WI38 (cell line): ENCODE measurements around the gene ZFYVE1.

Source experiments
- H3K4me3 ChIP-seq: 2 replicates; pipeline ENCODE4 v1.5.1; 2011; ENCODE audit warnings: low read depth, mild to moderate bottlenecking, control low read depth, low read length
- CTCF ChIP-seq: IDR thresholded peaks from 2 replicates; pipeline ENCODE4 v1.5.1; 2012; ENCODE audit warnings: low read depth, mild to moderate bottlenecking, control low read depth, low read length

ZFYVE1 gene

DNA sequence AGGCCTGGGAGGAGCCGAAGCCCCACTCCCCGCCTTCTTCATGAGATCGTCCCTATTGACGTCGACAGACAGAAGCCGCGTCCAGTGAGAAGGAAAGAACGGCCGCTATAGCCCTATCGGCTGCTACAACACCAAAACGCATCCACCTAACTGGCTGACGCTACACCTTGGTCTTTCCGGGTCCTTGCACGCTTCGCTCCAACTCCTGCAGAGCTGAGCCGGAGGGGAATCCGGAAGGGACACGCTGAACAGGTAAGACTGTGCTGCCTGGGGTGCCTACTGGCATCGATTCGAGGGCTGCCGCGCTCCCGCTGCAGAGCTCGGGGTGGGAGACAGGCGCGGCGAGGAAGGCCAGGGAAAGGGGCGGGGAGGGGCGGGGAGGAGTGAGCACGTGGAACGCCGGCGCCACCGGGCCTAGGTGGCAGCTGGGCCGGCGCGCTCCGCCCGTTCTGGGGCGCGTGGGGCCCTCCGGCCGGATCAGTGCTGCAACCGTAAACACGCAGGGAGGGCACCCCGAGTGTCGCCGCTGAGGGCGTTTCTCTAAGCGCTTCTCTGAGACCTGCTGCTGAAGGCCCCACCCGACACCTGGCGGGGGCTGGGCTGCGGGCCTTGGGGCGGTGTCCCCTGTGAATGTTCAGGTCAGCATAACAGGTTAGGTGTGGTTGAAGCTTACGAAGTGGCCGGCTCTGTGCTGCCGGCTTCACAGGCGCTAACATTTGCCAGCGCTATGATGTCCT is 100.4 kb downstream of the ZFYVE1 start, which contains the start of gene DCAF4:
DCAF4 (plus strand) TSS at position 173 of the 737 bp plus-strand sequence. CDS start 11,515 bp downstream, outside the sequence.
- no peak for TF ChIP-seq CTCF
- peak within 1 kb of the TSS; percentile 80 for H3K4me3 ChIP-seq

GRCh38 chr14:72925815-72926291 is 101.1 kb downstream of the ZFYVE1 start:
- TF ChIP-seq CTCF, result no peak
- peak overlapping the region; percentile 80 for H3K4me3 ChIP-seq

DNA sequence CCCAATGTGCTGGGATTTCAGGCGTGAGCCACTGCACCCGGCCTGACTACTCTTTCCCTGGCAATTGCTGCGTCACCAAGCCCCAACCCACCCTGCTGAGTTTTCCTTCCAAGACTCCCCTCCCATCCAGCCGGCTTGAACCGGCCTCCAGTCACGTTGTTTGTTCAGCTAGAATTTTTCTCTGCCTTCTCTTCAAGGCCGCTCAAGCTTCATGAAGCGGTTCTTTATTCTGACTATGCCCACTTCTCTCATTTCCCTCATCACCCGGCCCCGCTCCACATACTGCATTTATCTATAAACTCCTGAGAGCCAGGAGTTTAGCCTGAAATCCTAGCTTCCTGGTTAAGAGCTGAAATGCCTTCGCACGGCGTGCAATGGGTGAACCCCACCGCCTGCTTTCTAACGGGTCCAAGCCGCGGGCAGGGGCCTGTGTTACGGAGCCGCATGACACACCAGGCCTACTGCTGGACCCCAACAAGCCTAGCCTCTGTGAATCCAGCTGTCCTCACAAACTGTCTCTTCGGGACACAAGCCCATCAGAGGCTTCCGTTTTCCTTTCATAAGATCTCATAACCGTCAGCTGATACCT is 101.6 kb downstream of the ZFYVE1 start:
- H3K4me3 ChIP-seq, result peak overlapping the region; percentile 80
- no peak for TF ChIP-seq CTCF

DNA sequence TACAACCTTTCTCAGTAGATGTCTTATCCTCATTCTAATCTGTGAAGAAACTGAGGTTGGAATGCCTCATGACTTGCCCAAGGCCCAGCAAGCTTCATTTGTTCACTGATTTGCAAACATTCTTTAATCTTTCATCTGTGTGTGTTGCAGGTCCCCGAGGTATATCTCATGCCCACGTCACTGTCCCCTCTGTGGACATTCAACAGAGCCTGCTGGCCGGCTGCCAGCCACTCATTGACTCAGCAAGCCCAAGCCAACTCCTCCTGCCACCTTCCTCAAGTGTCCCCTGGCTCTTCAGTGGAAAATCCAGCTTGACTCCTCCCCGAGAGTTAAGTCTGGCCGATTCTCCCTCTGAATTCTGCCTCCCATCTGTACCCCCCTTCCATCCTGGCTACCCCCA is 102.6 kb downstream of the ZFYVE1 start:
- H3K4me3 ChIP-seq, result no peak overlapping the region
- TF ChIP-seq CTCF, result no peak

GRCh38 chr14:72921396-72921795 is 105.5 kb downstream of the ZFYVE1 start:
- no peak overlapping the region for H3K4me3 ChIP-seq
- TF ChIP-seq CTCF, result no peak

- TF ChIP-seq CTCF, result no peak
- H3K4me3 ChIP-seq, result no peak overlapping the region
Observed at GRCh38 chr14:72920008-72920407, 106.9 kb downstream of the ZFYVE1 start.
